Measurements from ENCODE around the gene CCDC127.

- no peak for TF ChIP-seq CTCF (IDR thresholded peaks at IDR 0.05)
- TF ChIP-seq POLR2A (IDR thresholded peaks at IDR 0.05), result no peak
These were observed 25.3 kb downstream of the CCDC127 start for GRCh38 chr5:192691-192969.
